Panc1 (cell line): ENCODE results near the gene CACNA1B. TPM values are rescaled to one million over a fixed set of nuclear protein-coding genes. Genes with fewer than 3 reads are reported as not detected.

Experiments used
- ATAC-seq: fragments of 200-7000 bp; cut with Tn5 transposase; 2 replicates; pipeline ENCODE4 v1.9.1; 2020; ENCODE audit warnings: mild to moderate bottlenecking, moderate library complexity
- BruUV-seq: library from RNA; stranded (reverse); fragments of 400-500 nt; replicated peaks from 2 replicates; lab custom pipeline; 2021; lab: Mats Ljungman, UMichigan
- CTCF ChIA-PET: fragments of 300-600 bp; sonication (Branson Sonifier 250); formaldehyde crosslinking; loops from one replicate; lab custom pipeline; 2022; ENCODE audit warnings: antibody characterized with exemption; lab: Charles Lee
- POLR2A ChIA-PET: fragments of 300-600 bp; sonication (Branson Sonifier 250); formaldehyde crosslinking; loops from one replicate; lab custom pipeline; 2022; ENCODE audit warnings: antibody characterized with exemption; lab: Charles Lee
- DNase-seq: peaks from one replicate; pipeline ENCODE4 v3.0.0-alpha.2; 2010; ENCODE audit warnings: low read depth, low spot score
- H3K27ac ChIP-seq: 2 replicates; pipeline ENCODE4 v1.5.1; 2011; ENCODE audit warnings: mild to moderate bottlenecking, low read length, inconsistent platforms
- H3K27me3 ChIP-seq: fragments of 200-500 bp; sonication (Bioruptor generic); 2 replicates; pipeline ENCODE4 v1.6.0; 2014; ENCODE audit warnings: low read length, inconsistent platforms; ENCODE audit not compliant: control insufficient read depth, insufficient read depth
- H3K36me3 ChIP-seq: fragments of 200-500 bp; sonication (Bioruptor generic); 2 replicates; pipeline ENCODE4 v1.5.1; 2014; ENCODE audit warnings: inconsistent platforms, mild to moderate bottlenecking, low read length, moderate library complexity; ENCODE audit not compliant: control insufficient read depth, insufficient read depth
- H3K4me1 ChIP-seq: 2 replicates; pipeline ENCODE4 v1.5.1; 2011; ENCODE audit warnings: inconsistent platforms, mild to moderate bottlenecking, low read length, moderate library complexity; ENCODE audit not compliant: control insufficient read depth, insufficient read depth
- H3K4me3 ChIP-seq, 2 experiments: 2 replicates each; pipeline ENCODE4 v1.5.1; 2011 to 2012; ENCODE audit warnings: low read depth in 2 of 2, low read length in 2 of 2, mild to moderate bottlenecking in 2 of 2, inconsistent platforms in 1 of 2, moderate library complexity in 1 of 2
- H3K9me3 ChIP-seq: fragments of 200-500 bp; sonication (Bioruptor generic); 2 replicates; pipeline ENCODE4 v1.5.1; 2014; ENCODE audit warnings: low read depth, mild to moderate bottlenecking, inconsistent platforms, low read length, moderate library complexity; ENCODE audit not compliant: control insufficient read depth, insufficient read depth
- CTCF ChIP-seq: fragments of 450-650 bp; IDR thresholded peaks from 2 replicates; pipeline ENCODE4 v1.5.1; 2017; ENCODE audit warnings: mild to moderate bottlenecking
- POLR2AphosphoS5 ChIP-seq: IDR thresholded peaks from 2 replicates; pipeline ENCODE4 v1.6.1; 2012; ENCODE audit warnings: mild to moderate bottlenecking, low read depth, low read length, moderate library complexity
- REST ChIP-seq, 2 experiments: IDR thresholded peaks; 2 replicates each; pipeline ENCODE4 v1.6.1; 2011 to 2012; ENCODE audit warnings: low read depth in 2 of 2, control low read depth in 1 of 2, low read length in 1 of 2, mild to moderate bottlenecking in 1 of 2, moderate library complexity in 1 of 2; ENCODE audit not compliant: insufficient read depth in 1 of 2
- SIN3A ChIP-seq: IDR thresholded peaks from 2 replicates; pipeline ENCODE4 v1.6.1; 2012; ENCODE audit warnings: low read depth, mild to moderate bottlenecking, low read length, moderate library complexity, borderline replicate concordance; ENCODE audit not compliant: insufficient read depth
- TCF7L2 ChIP-seq: IDR thresholded peaks from 2 replicates; pipeline ENCODE4 v1.6.1; 2011; ENCODE audit warnings: mild to moderate bottlenecking, low read depth, low read length, inconsistent platforms
- in situ Hi-C: cut with HindIII; loops from 2 replicates; pipeline ENCODE4 v1.10.0; 2016; ENCODE audit warnings: low sequenced_read_pairs, low pct_unique_long_range_greater_than_20kb
- intact Hi-C: fragments of 100-400 bp; cut with micrococcal nuclease; formaldehyde crosslinking; loops from one replicate; pipeline ENCODE4 v1.10.0; 2022; ENCODE audit not compliant: unreplicated experiment
- total RNA-seq: library from RNA; stranded (reverse); gene quantifications from one replicate; pipeline ENCODE4 v1.2.1, GENCODE V29; 2021; ENCODE audit not compliant: unreplicated experiment

The CACNA1B gene
- total RNA-seq, 1 experiment from 2014 or later = 0.49 TPM

GRCh38 chr9:138104251-138105122 is 226.9 kb downstream of the CACNA1B start:
- H3K4me1 ChIP-seq = no peaks in the 10 kb centered on the region
- no TSS peak for BruUV-seq
- no peak overlapping the region for H3K27ac ChIP-seq
- DNase-seq = no peak
- H3K36me3 ChIP-seq = no peaks in the 10 kb centered on the region
- intact Hi-C loops = no loop called here
- H3K9me3 ChIP-seq = no peaks in the 10 kb centered on the region
- in situ Hi-C loops = no loop called here
- ChIA-PET POLR2A (no interaction called here), CTCF (no interaction called here)
- TF ChIP-seq CTCF (no peak), SIN3A (no peak), REST (IDR thresholded peaks at IDR 0.05; ENCODE audit: insufficient read depth in 1 of 2, low read depth in 2 of 2, low read length in 1 of 2) (no peak), TCF7L2 (no peak), POLR2AphosphoS5 (no peak)
- H3K4me3 ChIP-seq = no peak overlapping the region
- no peaks in the 10 kb centered on the region for H3K27me3 ChIP-seq
- no peak for ATAC-seq

- Histone ChIP-seq H3K27ac (no peak overlapping the region), H3K9me3 (no peaks in the 10 kb centered on the region), H3K36me3 (no peaks in the 10 kb centered on the region), H3K27me3 (no peaks in the 10 kb centered on the region), H3K4me1 (no peaks in the 10 kb centered on the region), H3K4me3 (no peak overlapping the region)
- CTCF ChIA-PET = no interaction called here
- TF ChIP-seq CTCF (no peak), SIN3A (no peak), REST (IDR thresholded peaks at IDR 0.05; ENCODE audit: insufficient read depth in 1 of 2, low read depth in 2 of 2, low read length in 1 of 2) (no peak), POLR2AphosphoS5 (no peak), TCF7L2 (no peak)
- DNase-seq (no peak), ATAC-seq (no peak)
- intact Hi-C loops = no loop called here
- POLR2A ChIA-PET = no interaction called here
- BruUV-seq = no TSS peak
- in situ Hi-C loops = no loop called here
Observed at GRCh38 chr9:138105123-138105415, 227.5 kb downstream of the CACNA1B start.
